ENCODE results near the gene UROC1.
A peak's percentile ranks its signal among the peaks of the same experiment; 100 is the strongest.

UROC1 gene

GRCh38 chr3:126494204-126494969 lies 23.2 kb downstream of the UROC1 start:
- DNase-seq: no peak

- DNase-seq: peak in 1 of 2 experiments; percentile 50
These were observed 23.8 kb downstream of the UROC1 start for GRCh38 chr3:126493739-126494138.

GRCh38 chr3:126493051-126493450 lies 24.5 kb downstream of the UROC1 start:
- no peak for DNase-seq

GRCh38 chr3:126491221-126492013 lies 26.2 kb downstream of the UROC1 start:
- no peak for DNase-seq

- DNase-seq: no peak
These were observed 27.0 kb downstream of the UROC1 start for GRCh38 chr3:126490619-126491018.

- DNase-seq: no peak
These were observed 28.5 kb downstream of the UROC1 start for GRCh38 chr3:126488886-126489569.

GRCh38 chr3:126488185-126488584 lies 29.4 kb downstream of the UROC1 start:
- no peak for DNase-seq

GRCh38 chr3:126487151-126487771 lies 30.3 kb downstream of the UROC1 start:
- DNase-seq: peak in 1 of 2 experiments; percentile 34

GRCh38 chr3:126486360-126486847 lies 31.2 kb downstream of the UROC1 start:
- DNase-seq: peak; percentile 93 to 95

GRCh38 chr3:126485956-126486355 lies 31.6 kb downstream of the UROC1 start:
- DNase-seq: no peak

GRCh38 chr3:126485176-126485897 lies 32.2 kb downstream of the UROC1 start:
- peak in 1 of 2 experiments; percentile 35 for DNase-seq

GRCh38 chr3:126484662-126485061 lies 32.9 kb downstream of the UROC1 start:
- no peak for DNase-seq

GRCh38 chr3:126484148-126484547 lies 33.4 kb downstream of the UROC1 start:
- no peak for DNase-seq

GRCh38 chr3:126483321-126483761 lies 34.2 kb downstream of the UROC1 start:
- no peak for DNase-seq

GRCh38 chr3:126482503-126483255 lies 34.9 kb downstream of the UROC1 start:
- no peak for DNase-seq

GRCh38 chr3:126481808-126482502 lies 35.6 kb downstream of the UROC1 start:
- DNase-seq: peak; percentile 52 to 86

- DNase-seq: no peak
These were observed 36.7 kb downstream of the UROC1 start for GRCh38 chr3:126480861-126481260.

GRCh38 chr3:126480206-126480605 lies 37.4 kb downstream of the UROC1 start:
- peak in 1 of 2 experiments; percentile 43 for DNase-seq

- DNase-seq: no peak
These were observed 37.9 kb downstream of the UROC1 start for GRCh38 chr3:126479642-126480041.

GRCh38 chr3:126478581-126479310 lies 38.8 kb downstream of the UROC1 start:
- no peak for DNase-seq
